ENCODE data around the gene ZNF418. TPM values are rescaled to one million over a fixed set of nuclear protein-coding genes. Genes with fewer than 3 reads are reported as not detected.
A peak's percentile ranks its signal among the peaks of the same experiment; 100 is the strongest.

The ZNF418 gene
- 3.1 and 4.7 TPM in 2 replicates for total RNA-seq
- polyA plus RNA-seq (2012) = 2.1 TPM

GRCh38 chr19:57934820-57935665 is at the start of gene ZNF418:
Gene ZNF418 (minus strand): TSS chr19:57935402. CDS start chr19:57933822, 1,580 bp downstream.
- DNase-seq (ENCODE audit: low read depth) = peak; percentile 68

- peak; percentile 10 for DNase-seq (ENCODE audit: low read depth)
Measured at GRCh38 chr19:57978586-57979289, 43.5 kb upstream of the ZNF418 start.

- DNase-seq (ENCODE audit: low read depth) = no peak
Measured at GRCh38 chr19:57974434-57974833, 39.2 kb upstream of the ZNF418 start, which contains the start of gene C19orf18. Gene C19orf18 (minus strand): TSS chr19:57974534. CDS start chr19:57974432, 102 bp downstream.

DNA sequence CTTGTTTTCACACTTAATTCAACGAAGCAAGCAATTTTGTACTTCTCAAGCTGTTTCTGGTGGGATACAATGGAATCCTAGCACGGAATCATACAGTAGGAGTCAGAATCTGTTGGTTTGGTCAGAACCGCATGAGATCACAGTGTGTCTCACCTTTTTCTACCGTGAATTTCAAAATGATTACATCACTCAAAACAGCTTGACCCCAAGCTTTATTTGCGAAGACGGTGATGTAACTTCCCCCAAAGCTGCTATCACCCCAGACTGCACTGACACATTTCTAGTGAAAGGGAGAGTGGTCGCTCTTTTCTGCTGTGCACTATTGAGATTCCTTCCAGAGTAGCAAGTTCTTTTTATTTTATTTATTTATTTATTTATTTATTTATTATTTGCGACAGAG is 29.6 kb upstream of the ZNF418 start:
- no peak for DNase-seq (ENCODE audit: low read depth)

DNA sequence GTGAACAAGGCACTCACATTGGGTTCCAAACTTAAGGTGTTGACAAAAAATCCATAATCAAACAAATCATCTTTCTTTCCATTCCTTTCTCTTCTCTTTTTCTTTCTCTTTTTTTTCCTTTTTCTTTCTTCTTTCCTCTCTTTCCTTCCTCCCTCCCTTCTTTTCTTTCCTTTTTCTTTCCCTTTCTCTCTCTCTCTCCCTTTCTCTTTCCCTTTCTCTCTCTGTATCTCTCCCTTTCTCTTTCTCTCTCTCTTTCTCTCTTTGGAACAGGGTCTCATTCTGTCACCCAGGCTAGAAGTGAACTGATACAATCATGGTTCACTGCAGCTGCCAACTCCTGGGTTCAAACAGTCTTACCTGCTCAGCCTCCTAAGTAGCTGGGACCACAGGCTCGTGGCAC is 26.6 kb upstream of the ZNF418 start:
- DNase-seq (ENCODE audit: low read depth) = no peak

DNA sequence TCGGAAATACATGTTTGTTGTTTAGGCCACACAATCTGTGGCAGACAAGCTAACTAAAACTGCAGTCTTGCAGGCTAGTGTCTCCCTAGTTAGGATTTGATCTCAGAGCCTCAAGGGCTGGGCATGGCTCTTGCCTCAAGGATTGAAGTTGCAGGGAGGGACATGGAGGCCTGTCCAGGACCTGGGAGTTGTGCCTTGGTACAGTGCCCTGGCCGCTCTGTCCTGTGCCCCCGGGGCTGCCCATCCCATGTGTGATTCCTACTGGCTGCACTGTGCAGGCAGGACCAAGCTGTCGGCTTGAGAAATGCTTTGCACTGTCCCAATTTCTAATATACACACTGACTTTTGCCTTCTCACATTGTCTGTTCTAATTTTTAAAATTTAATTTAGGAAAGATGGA is 19.8 kb upstream of the ZNF418 start:
- no peak for DNase-seq (ENCODE audit: low read depth)

DNA sequence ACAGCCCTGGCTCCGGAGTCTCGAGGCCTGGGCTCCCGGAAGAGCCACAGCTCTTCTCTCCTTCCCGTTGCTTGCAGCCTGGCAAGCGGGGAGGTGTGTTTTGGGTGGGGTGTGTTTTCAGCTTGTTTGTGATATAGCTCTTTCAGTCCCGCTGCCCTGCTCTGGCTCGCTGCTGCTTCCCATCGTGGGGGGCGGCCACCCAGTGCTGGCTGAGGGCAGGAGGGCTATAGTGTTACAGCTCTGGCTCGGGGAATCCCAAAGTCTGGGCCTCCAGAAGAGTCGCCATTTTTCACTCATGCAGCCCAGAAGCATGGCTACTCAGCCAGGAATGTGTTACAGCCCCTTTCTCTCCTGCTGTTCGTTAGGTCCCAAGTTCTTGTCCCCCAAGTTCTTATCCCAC is 14.5 kb upstream of the ZNF418 start:
- no peak for DNase-seq (ENCODE audit: low read depth)

DNA sequence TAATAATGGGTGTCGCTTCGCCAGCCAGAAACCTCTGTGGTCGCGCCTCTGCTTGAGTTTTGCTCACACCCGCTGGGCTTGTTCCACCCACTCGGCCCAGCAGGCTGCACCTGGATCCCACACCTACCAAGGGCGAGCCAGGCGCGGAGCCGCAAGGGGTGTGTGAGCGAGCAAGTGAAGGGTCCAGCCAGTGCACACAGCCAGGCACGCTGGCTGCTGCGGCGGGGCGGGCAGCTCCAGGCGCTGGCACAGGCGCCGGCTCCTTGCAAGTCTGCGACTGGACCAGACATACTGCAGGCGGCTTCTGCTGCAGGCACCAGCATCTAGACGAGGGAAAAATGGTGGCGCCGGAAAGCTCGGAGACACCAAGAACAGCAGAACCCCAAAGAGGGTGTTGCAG is 14.1 kb upstream of the ZNF418 start:
- DNase-seq (ENCODE audit: low read depth) = no peak

- DNase-seq (ENCODE audit: low read depth) = peak; percentile 97
Measured at GRCh38 chr19:57947419-57948134, 12.4 kb upstream of the ZNF418 start, which contains the start of gene ZNF256. Gene ZNF256 (minus strand): TSS chr19:57947706. CDS start chr19:57947474, 232 bp downstream.

GRCh38 chr19:57947088-57947418 is 11.9 kb upstream of the ZNF418 start:
- no peak for DNase-seq (ENCODE audit: low read depth)

DNA sequence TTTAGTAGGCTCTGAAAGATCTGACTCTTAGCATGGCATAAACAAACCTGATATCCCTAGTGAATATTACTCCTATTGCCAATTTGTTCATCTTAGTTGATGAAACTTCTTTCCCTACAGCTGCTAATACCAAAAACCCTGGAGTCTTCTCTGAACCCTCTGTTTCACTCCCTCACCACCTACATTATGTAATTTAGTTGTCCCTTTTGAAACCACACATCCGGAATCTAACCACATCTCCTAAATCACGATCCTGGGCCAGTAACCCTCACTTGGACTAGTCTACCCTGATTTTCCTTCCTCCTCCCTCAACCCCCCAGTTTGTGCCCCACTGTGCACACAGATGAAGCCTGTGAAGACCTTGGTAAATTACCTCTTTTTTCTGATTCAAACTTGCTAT is 11.1 kb upstream of the ZNF418 start:
- DNase-seq (ENCODE audit: low read depth) = no peak

DNA sequence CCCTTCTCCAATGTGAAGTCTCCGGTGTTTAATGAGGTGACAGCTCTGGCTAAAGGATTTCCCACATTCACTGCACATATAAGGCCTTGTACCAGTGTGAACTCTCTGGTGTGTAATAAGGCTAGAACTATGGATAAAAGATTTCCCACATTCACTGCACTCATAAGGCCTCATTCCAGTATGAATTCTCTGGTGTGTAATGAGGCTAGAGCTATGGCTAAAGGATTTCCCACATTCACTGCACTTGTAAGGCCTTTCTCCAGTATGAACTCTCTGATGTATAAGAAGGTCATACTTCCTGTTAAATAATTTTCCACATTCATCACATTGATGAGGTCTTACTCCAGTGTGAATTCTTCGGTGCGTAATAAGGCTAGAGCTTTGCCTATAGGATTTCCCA is 6.4 kb upstream of the ZNF418 start:
- DNase-seq (ENCODE audit: low read depth) = no peak

DNA sequence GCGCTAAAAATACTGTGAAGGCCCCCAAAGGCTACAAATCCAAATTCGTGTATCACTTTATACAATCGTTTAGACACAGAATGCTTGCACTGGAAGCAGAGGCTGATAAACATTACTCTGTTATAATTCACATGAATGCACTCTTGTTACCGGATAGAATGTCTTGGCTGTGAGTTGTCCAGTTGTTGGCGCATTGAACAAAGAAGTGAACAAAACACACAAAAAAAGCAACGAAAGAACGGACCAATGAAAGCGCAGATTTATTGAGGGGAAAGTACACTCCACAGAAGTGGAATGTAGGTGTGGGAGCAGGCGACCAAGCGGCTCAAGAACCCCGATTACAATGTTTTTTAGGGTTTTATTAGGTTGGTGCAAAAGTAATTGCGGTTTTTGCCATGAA is 529 bp upstream of the ZNF418 start:
- DNase-seq (ENCODE audit: low read depth) = no peak

GRCh38 chr19:57927587-57927986 is 7.6 kb downstream of the ZNF418 start:
- no peak for DNase-seq (ENCODE audit: low read depth)

GRCh38 chr19:57916168-57916995 is 18.8 kb downstream of the ZNF418 start, which contains the start of gene ZNF417:
Gene ZNF417 (minus strand): TSS chr19:57916592. CDS start chr19:57916411, 181 bp downstream.
- DNase-seq (ENCODE audit: low read depth) = peak; percentile 94

DNA sequence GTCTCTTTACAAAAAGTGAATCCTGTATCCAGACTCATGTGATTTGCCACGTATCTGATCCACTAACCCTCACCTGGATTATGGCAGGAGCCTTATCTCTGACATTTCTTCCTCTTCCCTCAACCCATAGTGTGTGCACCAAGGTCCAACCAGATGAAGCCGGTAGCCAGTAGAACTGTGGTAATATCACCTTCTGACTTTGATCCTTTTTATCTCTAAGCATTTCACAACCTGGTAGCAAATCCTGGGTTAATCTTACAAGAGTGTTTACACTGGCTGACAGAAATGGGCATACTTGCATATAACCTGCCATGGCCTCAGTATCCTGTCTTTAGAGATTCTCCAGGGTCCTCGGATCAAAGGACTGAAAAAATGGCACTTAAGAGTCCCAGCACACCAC is 20.7 kb downstream of the ZNF418 start:
- DNase-seq (ENCODE audit: low read depth) = no peak

DNA sequence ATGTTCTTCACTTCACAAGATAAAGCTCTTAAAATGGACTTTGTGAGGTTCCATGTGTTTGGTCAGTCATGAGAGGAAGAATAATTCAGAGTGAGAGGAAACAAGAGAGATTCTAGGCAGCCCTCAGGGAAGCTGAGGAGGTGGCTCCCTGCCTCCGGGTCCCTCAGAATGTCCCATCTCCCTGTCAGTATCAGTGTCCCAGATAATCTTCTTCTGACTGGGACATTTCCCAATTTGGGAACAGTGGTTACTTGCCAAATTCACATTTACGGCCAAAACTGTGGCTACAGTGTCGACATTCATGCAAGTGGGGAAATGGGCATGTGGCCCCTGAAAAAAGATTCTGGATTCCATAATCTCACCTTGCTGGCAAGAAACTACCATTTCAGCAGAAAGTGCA is 27.8 kb downstream of the ZNF418 start:
- no peak for DNase-seq (ENCODE audit: low read depth)

GRCh38 chr19:57905258-57905657 is 29.9 kb downstream of the ZNF418 start:
- no peak for DNase-seq (ENCODE audit: low read depth)

DNA sequence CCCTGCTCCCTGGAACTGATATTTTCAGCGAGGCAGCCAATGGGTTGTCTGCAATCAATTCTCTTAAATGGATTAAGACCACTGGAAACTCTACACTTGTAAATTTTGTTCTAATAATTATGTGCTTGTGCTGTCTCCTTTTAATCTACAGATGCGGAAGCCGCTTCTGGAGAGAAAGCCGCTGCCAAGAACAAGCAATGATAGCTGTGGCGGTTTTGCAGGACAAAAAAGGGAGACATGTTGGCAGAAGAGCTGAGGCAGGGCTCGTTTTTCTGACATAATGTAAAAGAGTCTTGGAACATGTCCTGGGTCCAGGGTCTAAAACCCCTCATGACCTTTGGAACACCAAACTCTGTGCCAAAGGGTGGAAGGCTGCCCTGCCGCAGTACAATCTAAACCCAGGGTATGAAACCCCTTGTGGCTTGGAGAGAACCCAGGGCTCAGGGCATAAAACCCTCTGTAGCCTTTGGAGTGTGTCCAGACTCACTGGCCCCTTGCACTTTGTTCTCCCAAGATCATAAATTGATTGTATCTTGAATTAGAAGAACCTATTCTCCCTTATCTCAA is 31.5 kb downstream of the ZNF418 start:
- no peak for DNase-seq (ENCODE audit: low read depth)

DNA sequence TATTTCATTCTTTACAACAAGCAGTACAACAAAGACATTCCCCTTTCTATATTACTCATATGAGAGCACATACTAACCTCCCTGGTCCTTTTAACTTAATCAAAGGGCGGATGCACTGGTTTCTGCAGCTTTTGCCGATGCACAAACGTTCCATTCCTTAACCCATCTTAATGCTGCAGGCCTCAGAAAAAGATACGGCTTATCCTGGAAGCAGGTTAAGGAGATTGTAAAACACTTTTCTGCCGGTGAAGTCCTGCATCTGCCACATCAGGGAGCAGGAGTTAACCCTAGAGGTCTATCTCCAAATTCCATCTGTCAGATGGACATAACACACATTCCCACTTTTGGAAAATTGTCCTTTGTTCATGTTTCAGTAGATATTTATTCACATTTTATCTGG is 34.9 kb downstream of the ZNF418 start:
- no peak for DNase-seq (ENCODE audit: low read depth)
